Nephron progenitor cell (in vitro differentiated cells): ENCODE data around the gene AKR7A3.

Experiments used
- DNase-seq: peaks from one replicate; pipeline ENCODE4 v3.0.0; 2021
- H3K27ac Mint-ChIP-seq: 2 replicates; pipeline ENCODE4 v1.8.0; 2021; ENCODE audit warnings: mild to moderate bottlenecking, moderate library complexity, mixed read lengths
- H3K27me3 Mint-ChIP-seq: 2 replicates; pipeline ENCODE4 v1.8.0; 2021; ENCODE audit warnings: mild to moderate bottlenecking, low read depth, mixed read lengths; ENCODE audit not compliant: poor library complexity
- H3K36me3 Mint-ChIP-seq: 2 replicates; pipeline ENCODE4 v1.8.0; 2021; ENCODE audit warnings: low read depth, mixed read lengths
- H3K4me1 Mint-ChIP-seq: 2 replicates; pipeline ENCODE4 v1.8.0; 2021; ENCODE audit warnings: mixed read lengths
- H3K4me3 Mint-ChIP-seq: 2 replicates; pipeline ENCODE4 v1.8.0; 2021; ENCODE audit warnings: mild to moderate bottlenecking, moderate library complexity, mixed read lengths
- H3K9me3 Mint-ChIP-seq: 2 replicates; pipeline ENCODE4 v1.8.0; 2021; ENCODE audit warnings: mild to moderate bottlenecking, moderate library complexity, mixed read lengths
- CTCF ChIP-seq: fragments of 200-600 bp; sonication (generic); IDR thresholded peaks from 2 replicates; pipeline ENCODE4 v1.5.0; 2021; ENCODE audit warnings: antibody characterized with exemption

Gene AKR7A3

DNA sequence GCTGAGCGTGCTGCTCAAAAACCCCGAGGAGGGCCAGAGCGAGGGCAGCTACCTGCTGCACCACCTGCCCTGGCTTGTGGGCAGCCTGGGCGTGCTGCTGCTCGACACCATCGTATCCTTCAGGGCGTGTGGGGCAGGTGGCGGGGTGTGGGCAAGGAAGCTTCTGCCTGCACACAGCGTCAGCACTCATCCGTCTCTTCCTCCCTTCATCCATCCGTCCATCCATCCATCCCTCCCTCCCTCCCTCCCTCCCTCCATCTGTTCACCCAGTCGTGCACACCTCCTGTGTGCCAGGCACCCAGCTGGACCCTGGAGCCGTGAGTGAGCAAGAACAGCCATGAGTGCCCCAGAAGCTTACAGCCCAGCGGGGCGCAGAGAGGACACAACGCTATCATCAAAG, 38.7 kb upstream of the AKR7A3 start:
- Mint-ChIP-seq H3K27me3 (peaks cover 4% of the 10 kb centered on the region), H3K4me1 (peaks cover 3% of the 10 kb centered on the region), H3K4me3 (no peak overlapping the region), H3K9me3 (no peaks in the 10 kb centered on the region), H3K36me3 (peaks cover 10% of the 10 kb centered on the region), H3K27ac (no peak overlapping the region)
- TF ChIP-seq CTCF: no peak
- DNase-seq: no peak

DNA sequence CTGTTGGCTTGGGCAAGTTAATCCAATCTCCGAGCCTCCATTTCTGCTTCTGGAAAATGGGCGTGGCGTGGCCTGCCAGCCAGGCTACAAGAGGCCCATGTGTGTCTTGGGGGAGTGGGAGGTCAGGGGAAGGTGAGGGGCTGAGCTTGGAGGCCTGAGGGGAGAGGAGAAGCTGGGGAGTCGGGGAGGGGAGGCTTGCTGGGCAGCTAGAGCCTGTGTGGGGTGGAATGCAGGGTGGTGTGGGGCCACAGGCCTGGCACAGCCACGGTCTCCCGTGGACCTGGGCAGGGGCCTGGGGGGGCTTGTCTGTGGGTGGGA, 38.1 kb upstream of the AKR7A3 start:
- H3K4me1 Mint-ChIP-seq: peaks cover 5% of the 10 kb centered on the region
- H3K27ac Mint-ChIP-seq: no peak overlapping the region
- TF ChIP-seq CTCF: no peak
- DNase-seq: no peak
- H3K36me3 Mint-ChIP-seq: peaks cover 12% of the 10 kb centered on the region
- no peaks in the 10 kb centered on the region for H3K9me3 Mint-ChIP-seq
- no peak overlapping the region for H3K4me3 Mint-ChIP-seq
- H3K27me3 Mint-ChIP-seq: peaks cover 4% of the 10 kb centered on the region

- Mint-ChIP-seq H3K4me1 (peaks cover 7% of the 10 kb centered on the region), H3K36me3 (peaks cover 15% of the 10 kb centered on the region), H3K9me3 (no peaks in the 10 kb centered on the region), H3K27ac (no peak overlapping the region), H3K27me3 (peaks cover 4% of the 10 kb centered on the region), H3K4me3 (no peak overlapping the region)
- no peak for TF ChIP-seq CTCF
- no peak for DNase-seq
These were observed 37.6 kb upstream of the AKR7A3 start for GRCh38 chr1:19325958-19326747.

GRCh38 chr1:19325368-19325957, 36.9 kb upstream of the AKR7A3 start:
- TF ChIP-seq CTCF: no peak
- Mint-ChIP-seq H3K9me3 (no peaks in the 10 kb centered on the region), H3K27me3 (peaks cover 4% of the 10 kb centered on the region), H3K27ac (no peak overlapping the region), H3K4me3 (no peak overlapping the region), H3K4me1 (peaks cover 11% of the 10 kb centered on the region), H3K36me3 (peaks cover 20% of the 10 kb centered on the region)
- DNase-seq: no peak

DNA sequence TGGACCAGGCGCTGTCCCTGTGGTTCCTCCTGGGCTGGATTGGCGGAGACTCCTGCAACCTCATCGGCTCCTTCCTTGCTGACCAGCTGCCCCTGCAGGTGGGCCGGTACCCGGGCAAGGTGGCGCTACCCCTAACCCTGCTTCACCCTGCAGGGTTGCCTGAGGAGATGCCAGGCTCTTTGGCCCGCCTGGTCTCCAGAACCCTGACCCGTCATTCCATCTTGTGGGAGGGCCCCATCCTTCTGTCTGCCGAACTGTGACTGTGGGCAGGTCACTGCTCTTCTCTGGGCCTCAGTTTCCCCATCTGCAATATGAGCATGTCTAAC, 36.1 kb upstream of the AKR7A3 start:
- H3K36me3 Mint-ChIP-seq: peaks cover 20% of the 10 kb centered on the region
- no peak overlapping the region for H3K27ac Mint-ChIP-seq
- no peaks in the 10 kb centered on the region for H3K9me3 Mint-ChIP-seq
- no peak overlapping the region for H3K4me3 Mint-ChIP-seq
- TF ChIP-seq CTCF: no peak
- H3K4me1 Mint-ChIP-seq: peaks cover 11% of the 10 kb centered on the region
- no peak for DNase-seq
- H3K27me3 Mint-ChIP-seq: peaks cover 4% of the 10 kb centered on the region
